ENCODE data around the gene RASAL2. TPM values are rescaled to one million over a fixed set of nuclear protein-coding genes. Genes with fewer than 3 reads are reported as not detected.

RASAL2 gene
- total and polyA plus RNA-seq, 2 of the 13 experiments (the other 11 are each of a cell fraction or from before 2014, with no cell fraction given): 5.4 to 5.9 TPM

GRCh38 chr1:178530502-178530901 lies 436.6 kb downstream of the RASAL2 start:
- BruUV-seq (replicated peaks): no TSS peak
- 7% methylated on average over 3 of the region's 3 CpGs for WGBS (ENCODE audit: low lambda C conversion rate)
- Histone ChIP-seq H3K79me2 (ENCODE audit: insufficient read depth, low read length) (no peaks in the 10 kb centered on the region), H3K9ac (ENCODE audit: insufficient read depth, low read depth, low read length) (no peak overlapping the region), H3K9me3 (ENCODE audit: low read length) (no peaks in the 10 kb centered on the region), H3K4me3 (replicated peaks in 1 of 3; ENCODE audit: insufficient read depth in 1 of 3, low read depth in 2 of 3, low read length in 3 of 3) (peak overlapping the region in 1 of 3 experiments; percentile 7; a peak in 1 of 6 replicates), H3K4me2 (ENCODE audit: low read depth, low read length) (peak overlapping the region; percentile 59), H3K36me3 (replicated peaks in 1 of 2; ENCODE audit: control insufficient read depth in 1 of 2, insufficient read depth in 2 of 2, low read length in 2 of 2) (no peaks in the 10 kb centered on the region), H3K27ac (ENCODE audit: extremely low read length, insufficient read depth, low read length) (no peak overlapping the region), H4K20me1 (ENCODE audit: insufficient read depth, low read length) (no peaks in the 10 kb centered on the region), H3K4me1 (ENCODE audit: insufficient read depth, low read length) (peaks cover 45% of the 10 kb centered on the region), H3K27me3 (ENCODE audit: control insufficient read depth in 1 of 2, insufficient read depth in 2 of 2, low read length in 2 of 2) (peaks cover 0 to 10% of the 10 kb centered on the region in 2 experiments; a peak in 2 of 5 replicates), H2AFZ (ENCODE audit: low read length) (no peak overlapping the region)
- CTCF ChIA-PET (ENCODE audit: low intra/inter-chr PET ratio, low total read pairs): no interaction called here
- in situ Hi-C loops (cut with HindIII; ENCODE audit: extremely low pct_ligation_motif_present, low pct_unique_long_range_greater_than_20kb): loop anchor here (5.0 kb wide), 3 partner anchors 218 to 472 kb away; no protein-coding TSS in a partner anchor
- intact Hi-C loops (cut with micrococcal nuclease; ENCODE audit: unreplicated experiment): loop anchor here (10.0 kb wide), 1 partner anchor 254 kb away; no protein-coding TSS in a partner anchor
- no peak for TF ChIP-seq SKI (IDR thresholded peaks at IDR 0.05; ENCODE audit: partially characterized antibody)
- no peak for TF ChIP-seq ZNF512B (CRISPR knock-in tag; IDR thresholded peaks at IDR 0.05; ENCODE audit: borderline replicate concordance)
- TF ChIP-seq ZNF724P (CRISPR knock-in tag; IDR thresholded peaks at IDR 0.05; ENCODE audit: borderline replicate concordance): no peak
- TF ChIP-seq, protein P1, sequence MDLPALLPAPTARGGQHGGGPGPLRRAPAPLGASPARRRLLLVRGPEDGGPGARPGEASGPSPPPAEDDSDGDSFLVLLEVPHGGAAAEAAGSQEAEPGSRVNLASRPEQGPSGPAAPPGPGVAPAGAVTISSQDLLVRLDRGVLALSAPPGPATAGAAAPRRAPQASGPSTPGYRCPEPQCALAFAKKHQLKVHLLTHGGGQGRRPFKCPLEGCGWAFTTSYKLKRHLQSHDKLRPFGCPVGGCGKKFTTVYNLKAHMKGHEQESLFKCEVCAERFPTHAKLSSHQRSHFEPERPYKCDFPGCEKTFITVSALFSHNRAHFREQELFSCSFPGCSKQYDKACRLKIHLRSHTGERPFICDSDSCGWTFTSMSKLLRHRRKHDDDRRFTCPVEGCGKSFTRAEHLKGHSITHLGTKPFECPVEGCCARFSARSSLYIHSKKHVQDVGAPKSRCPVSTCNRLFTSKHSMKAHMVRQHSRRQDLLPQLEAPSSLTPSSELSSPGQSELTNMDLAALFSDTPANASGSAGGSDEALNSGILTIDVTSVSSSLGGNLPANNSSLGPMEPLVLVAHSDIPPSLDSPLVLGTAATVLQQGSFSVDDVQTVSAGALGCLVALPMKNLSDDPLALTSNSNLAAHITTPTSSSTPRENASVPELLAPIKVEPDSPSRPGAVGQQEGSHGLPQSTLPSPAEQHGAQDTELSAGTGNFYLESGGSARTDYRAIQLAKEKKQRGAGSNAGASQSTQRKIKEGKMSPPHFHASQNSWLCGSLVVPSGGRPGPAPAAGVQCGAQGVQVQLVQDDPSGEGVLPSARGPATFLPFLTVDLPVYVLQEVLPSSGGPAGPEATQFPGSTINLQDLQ (CRISPR knock-in tag; IDR thresholded peaks at IDR 0.05): no peak
- ATAC-seq (no peak), DNase-seq (ENCODE audit: low spot score) (no peak), FAIRE-seq (no peak)
- POLR2A ChIA-PET: interaction anchor here (0.7 kb wide), 1 partner anchor 195 kb away, joined by 3 read pairs; the partner anchor contains the start of gene RALGPS2

Data from HepG2 (cell line).